Uterus (tissue), 4 donors: ENCODE data around the gene NEUROD2. TPM values are rescaled to one million over a fixed set of nuclear protein-coding genes. Genes with fewer than 3 reads are reported as not detected.

Experiments used
- DNase-seq, 2 donors: peaks; one replicate each; pipeline ENCODE4 v3.0.0-alpha.2; 2019 to 2020
- H3K27ac ChIP-seq, 2 donors: fragments of 200-600 bp; sonication (generic); 1 replicate in 1 of 2; 2 replicates in 1 of 2; pipeline ENCODE4 v1.5.1; 2016 to 2018
- H3K27me3 ChIP-seq, 2 donors: fragments of 200-600 bp; sonication (generic); one replicate each; pipeline ENCODE4 v1.5.1; 2018 to 2019; ENCODE audit warnings: control low read depth in 1 of 2
- H3K36me3 ChIP-seq, 2 donors: fragments of 200-600 bp; sonication (generic); one replicate each; pipeline ENCODE4 v1.5.1; 2019; ENCODE audit warnings: control low read depth in 1 of 2
- H3K4me1 ChIP-seq, 2 donors: fragments of 200-600 bp; sonication (generic); one replicate each; pipeline ENCODE4 v1.5.1; 2018 to 2019; ENCODE audit warnings: control low read depth in 1 of 2
- H3K4me3 ChIP-seq, 2 donors: fragments of 200-600 bp; sonication (generic); 1 replicate in 1 of 2; 2 replicates in 1 of 2; pipeline ENCODE4 v1.5.1; 2018 to 2019; ENCODE audit warnings: mild to moderate bottlenecking in 1 of 2
- H3K9me3 ChIP-seq, 2 donors: fragments of 200-600 bp; sonication (generic); one replicate each; pipeline ENCODE4 v1.5.1; 2019; ENCODE audit warnings: control low read depth in 1 of 2
- POLR2A ChIP-seq, 2 donors: fragments of 450-650 bp; IDR thresholded peaks; one replicate each; pipeline ENCODE4 v1.6.1; 2016; ENCODE audit warnings: antibody characterized with exemption in 2 of 2, mild to moderate bottlenecking in 1 of 2, moderate library complexity in 1 of 2
- intact Hi-C: fragments of 100-400 bp; cut with DNase I; formaldehyde crosslinking; loops from one replicate; pipeline ENCODE4 v1.15.1; 2023; ENCODE audit warnings: low total_unique reads
- total RNA-seq, 4 donors: library from RNA; depleted of rRNA in 3 of 4; stranded (reverse); fragments of >200 nt in 3 of 4; gene quantifications; one replicate each; pipeline versions ENCODE4 v1.1.0 to v1.2.4, GENCODE V29; 2014 to 2023
- TF ChIP-seq, protein P1 (sequence below), 4 experiments: fragments of 200-600 bp in 2 of 4; fragments of 450-650 bp in 2 of 4; sonication (generic) in 2 of 4; IDR thresholded peaks; one replicate each; pipeline ENCODE4 v1.5.1; 2016 to 2019; ENCODE audit warnings: antibody characterized with exemption in 4 of 4, mild to moderate bottlenecking in 2 of 4, moderate library complexity in 1 of 4
- donor health status: DM: yes; HTN: yes; CAD: no.

NEUROD2 gene
- total RNA-seq, 4 donors from 2014 or later = not detected

DNA sequence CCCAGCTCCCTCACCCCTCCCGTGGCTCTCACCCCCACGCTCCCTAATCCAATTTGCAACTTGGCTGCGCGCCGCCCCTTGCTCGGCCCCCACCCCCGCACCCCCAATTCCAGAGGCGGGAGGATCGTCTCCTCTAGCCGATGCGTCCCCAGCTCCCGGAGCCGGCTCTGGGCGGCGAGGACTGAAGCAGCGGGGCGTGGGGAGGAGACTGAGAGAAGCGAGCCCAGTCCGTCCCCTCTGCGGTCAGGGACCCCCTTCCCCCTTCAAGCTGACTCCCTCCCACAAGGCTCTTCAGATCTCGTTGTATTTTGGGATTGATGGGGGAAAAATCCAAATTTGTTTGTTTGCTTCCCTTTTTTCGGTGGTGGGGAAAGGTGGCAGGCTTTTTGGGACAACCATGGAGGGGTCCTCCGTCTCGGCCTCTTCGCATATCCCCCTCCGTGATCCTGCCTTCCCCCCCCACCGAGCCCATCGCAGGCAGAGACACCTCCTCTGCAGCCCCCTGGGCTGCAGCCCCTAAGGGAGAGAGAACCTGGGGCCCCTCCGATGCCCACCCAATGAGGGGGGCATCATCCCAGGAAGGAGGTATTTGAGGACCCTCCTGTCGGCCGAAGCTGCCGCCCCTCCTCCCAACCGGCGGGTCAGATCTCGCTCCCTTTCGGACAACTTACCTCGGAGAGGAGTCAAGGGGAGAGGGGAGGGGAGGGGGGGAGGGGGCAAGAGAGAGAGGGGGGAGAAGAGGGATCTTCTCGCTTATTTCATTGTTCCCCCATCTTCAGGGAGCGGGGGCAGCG lies 466 bp downstream of the NEUROD2 start:
- Histone ChIP-seq H3K36me3 (no peaks in the 10 kb centered on the region), H3K4me3 (no peak overlapping the region), H3K27me3 (peaks cover 37 to 56% of the 10 kb centered on the region in 2 donors), H3K4me1 (peaks cover 0 to 19% of the 10 kb centered on the region in 2 donors), H3K27ac (no peak overlapping the region), H3K9me3 (no peaks in the 10 kb centered on the region)
- no peak for DNase-seq
- intact Hi-C loops = no loop called here
- TF ChIP-seq, protein P1, sequence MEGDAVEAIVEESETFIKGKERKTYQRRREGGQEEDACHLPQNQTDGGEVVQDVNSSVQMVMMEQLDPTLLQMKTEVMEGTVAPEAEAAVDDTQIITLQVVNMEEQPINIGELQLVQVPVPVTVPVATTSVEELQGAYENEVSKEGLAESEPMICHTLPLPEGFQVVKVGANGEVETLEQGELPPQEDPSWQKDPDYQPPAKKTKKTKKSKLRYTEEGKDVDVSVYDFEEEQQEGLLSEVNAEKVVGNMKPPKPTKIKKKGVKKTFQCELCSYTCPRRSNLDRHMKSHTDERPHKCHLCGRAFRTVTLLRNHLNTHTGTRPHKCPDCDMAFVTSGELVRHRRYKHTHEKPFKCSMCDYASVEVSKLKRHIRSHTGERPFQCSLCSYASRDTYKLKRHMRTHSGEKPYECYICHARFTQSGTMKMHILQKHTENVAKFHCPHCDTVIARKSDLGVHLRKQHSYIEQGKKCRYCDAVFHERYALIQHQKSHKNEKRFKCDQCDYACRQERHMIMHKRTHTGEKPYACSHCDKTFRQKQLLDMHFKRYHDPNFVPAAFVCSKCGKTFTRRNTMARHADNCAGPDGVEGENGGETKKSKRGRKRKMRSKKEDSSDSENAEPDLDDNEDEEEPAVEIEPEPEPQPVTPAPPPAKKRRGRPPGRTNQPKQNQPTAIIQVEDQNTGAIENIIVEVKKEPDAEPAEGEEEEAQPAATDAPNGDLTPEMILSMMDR (IDR thresholded peaks at IDR 0.05) = no peak
- no peak for TF ChIP-seq POLR2A (IDR thresholded peaks at IDR 0.05)

DNA sequence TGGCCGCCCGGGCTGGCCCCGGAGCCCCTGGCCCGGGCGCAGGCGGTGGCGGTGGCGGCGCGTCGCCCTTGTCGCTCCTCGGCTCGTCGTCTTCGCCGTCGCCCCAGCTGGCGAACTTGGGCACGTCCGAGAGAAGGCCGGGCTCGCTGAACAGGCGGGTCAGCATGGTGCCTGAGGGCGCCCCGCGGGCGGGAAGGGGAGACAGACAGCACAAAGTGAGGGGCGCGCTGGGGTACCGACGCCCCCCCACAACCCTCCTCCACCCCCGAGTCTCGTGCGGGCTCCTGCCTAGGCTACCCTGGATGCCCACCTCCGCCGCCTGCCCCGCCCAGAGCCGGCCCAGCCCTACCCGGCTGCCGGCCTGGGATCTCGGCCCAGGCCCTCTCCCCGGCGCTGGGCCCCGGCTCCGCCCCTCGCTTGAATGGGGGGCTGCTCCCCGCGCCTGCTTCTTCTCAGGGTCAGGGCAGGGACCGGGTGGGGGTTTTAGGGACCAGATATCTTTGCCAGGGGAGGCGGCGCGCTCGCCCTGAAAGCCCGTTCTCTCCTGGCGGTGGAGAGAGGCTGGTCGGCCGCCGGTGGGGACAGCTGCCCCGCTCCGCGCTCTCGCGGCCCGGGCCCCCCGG lies 1.2 kb downstream of the NEUROD2 start:
- no peak overlapping the region for H3K4me3 ChIP-seq
- TF ChIP-seq, protein P1 (IDR thresholded peaks at IDR 0.05) = no peak
- no peak for TF ChIP-seq POLR2A (IDR thresholded peaks at IDR 0.05)
- no peak for DNase-seq
- no peaks in the 10 kb centered on the region for H3K9me3 ChIP-seq
- H3K36me3 ChIP-seq = no peaks in the 10 kb centered on the region
- peaks cover 0 to 19% of the 10 kb centered on the region in 2 donors for H3K4me1 ChIP-seq
- intact Hi-C loops = no loop called here
- H3K27ac ChIP-seq = no peak overlapping the region
- peaks cover 37 to 59% of the 10 kb centered on the region in 2 donors for H3K27me3 ChIP-seq

DNA sequence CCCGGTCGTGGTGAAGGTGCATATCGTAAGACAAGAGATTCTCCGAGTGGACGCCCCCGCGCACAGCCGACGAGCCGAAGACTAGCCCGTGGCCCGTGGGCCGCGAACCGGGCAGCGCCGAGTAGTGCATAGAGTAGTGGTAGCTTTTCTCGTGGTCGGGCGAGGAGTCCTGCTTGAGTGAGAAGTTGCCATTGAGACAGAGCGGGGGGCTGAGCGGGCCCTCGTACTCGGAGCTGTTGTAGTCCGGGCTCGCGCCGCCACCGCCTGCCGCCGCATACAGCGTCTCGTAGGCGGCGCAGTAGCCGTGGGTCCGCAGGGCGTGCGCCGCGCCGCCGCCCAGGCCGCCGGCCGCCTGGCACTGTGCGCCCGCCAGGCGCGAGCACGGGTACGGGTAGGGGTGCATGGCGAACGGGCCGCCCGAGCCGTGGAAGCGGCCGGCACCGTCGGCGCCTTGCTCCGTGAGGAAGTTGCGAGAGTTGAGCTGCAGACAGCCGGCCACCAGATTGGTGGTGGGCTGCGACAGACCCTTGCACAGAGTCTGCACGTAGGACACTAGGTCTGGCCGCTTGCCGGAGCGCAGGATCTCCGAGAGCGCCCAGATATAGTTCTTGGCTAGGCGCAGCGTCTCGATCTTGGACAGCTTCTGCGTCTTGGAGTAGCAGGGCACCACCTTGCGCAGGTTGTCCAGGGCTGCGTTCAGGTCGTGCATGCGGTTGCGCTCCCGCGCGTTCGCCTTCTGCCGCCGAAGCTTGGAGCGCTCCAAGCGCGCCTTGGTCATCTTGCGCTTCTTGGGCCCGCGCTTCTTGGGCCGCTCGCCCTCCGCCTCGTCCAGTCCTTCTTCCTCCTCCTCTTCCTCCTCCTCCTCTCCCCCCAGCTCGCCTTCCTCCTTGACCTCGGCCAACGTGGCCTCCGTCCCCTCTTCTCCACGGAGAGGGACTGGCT lies 2.0 kb downstream of the NEUROD2 start:
- no peak for TF ChIP-seq POLR2A (IDR thresholded peaks at IDR 0.05)
- TF ChIP-seq, protein P1 (IDR thresholded peaks at IDR 0.05) = no peak
- H3K27me3 ChIP-seq = peaks cover 37 to 64% of the 10 kb centered on the region in 2 donors
- no peak overlapping the region for H3K27ac ChIP-seq

DNA sequence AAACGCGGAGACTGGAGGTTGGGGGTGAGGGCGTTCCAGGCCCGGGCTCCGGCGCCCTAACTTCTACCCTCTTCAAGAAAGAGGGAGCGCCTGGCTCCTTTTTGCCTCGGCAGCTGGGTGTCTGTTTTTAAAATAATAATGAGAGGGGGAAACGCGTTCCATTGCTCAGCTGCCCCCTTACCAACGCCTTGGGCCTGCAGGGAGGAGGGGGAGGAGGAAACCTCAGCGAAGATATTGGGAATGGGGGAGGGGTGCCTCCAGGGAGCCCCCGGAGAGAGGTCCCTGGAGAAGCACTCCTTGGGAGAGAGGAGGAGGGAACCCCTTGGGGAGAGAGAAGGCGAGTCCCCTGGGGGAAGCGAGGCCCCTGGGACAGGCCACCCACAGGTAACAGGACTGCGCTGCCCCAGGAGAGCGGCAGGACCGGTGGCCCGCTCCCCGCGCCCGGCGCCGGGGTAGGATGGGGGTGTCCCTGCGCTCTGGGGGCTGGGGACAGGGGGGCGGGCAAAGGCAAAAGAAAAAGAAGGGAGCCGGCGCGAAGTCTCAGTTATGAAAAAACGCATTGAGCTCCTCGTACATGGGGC lies 2.7 kb downstream of the NEUROD2 start:
- DNase-seq = no peak
- no peak overlapping the region for H3K27ac ChIP-seq
- no peaks in the 10 kb centered on the region for H3K36me3 ChIP-seq
- intact Hi-C loops = no loop called here
- H3K9me3 ChIP-seq = no peaks in the 10 kb centered on the region
- no peak overlapping the region for H3K4me3 ChIP-seq
- H3K4me1 ChIP-seq = peaks cover 0 to 19% of the 10 kb centered on the region in 2 donors
- TF ChIP-seq, protein P1 (IDR thresholded peaks at IDR 0.05) = no peak
- TF ChIP-seq POLR2A (IDR thresholded peaks at IDR 0.05) = no peak
- H3K27me3 ChIP-seq = peaks cover 37 to 72% of the 10 kb centered on the region in 2 donors

More for the DNA sequence above, 2.0 kb downstream of the NEUROD2 start:
- no peak for DNase-seq
- Histone ChIP-seq H3K36me3 (no peaks in the 10 kb centered on the region), H3K4me1 (peaks cover 0 to 19% of the 10 kb centered on the region in 2 donors), H3K9me3 (no peaks in the 10 kb centered on the region), H3K4me3 (no peak overlapping the region)
- intact Hi-C loops = no loop called here
